ENCODE data around the gene ADAP1. TPM values are rescaled to one million over a fixed set of nuclear protein-coding genes. Genes with fewer than 3 reads are reported as not detected.
A peak's percentile ranks its signal among the peaks of the same experiment; 100 is the strongest.
"Not testable (repeated sequence)": the region's sequence is repeated elsewhere in the genome, so short reads cannot be mapped to it uniquely, and the experiment has no call there.

The ADAP1 gene
- total and polyA plus RNA-seq, 12 donors = 2.3 to 14.9 (median 9.7) TPM

- peak in 6 of 8 donors; percentile 25 to 72 (median 55) for ATAC-seq
- no peaks in the 10 kb centered on the region for H3K9me3 ChIP-seq
- peak overlapping the region in 1 of 10 donors; percentile 53 for H3K27ac ChIP-seq
- intact Hi-C loops (cut with DNase I) = no loop called here
- H3K4me3 ChIP-seq = no peak overlapping the region
- no peak for TF ChIP-seq CTCF (IDR thresholded peaks at IDR 0.05)
- DNase-seq = peak in 1 of 2 donors; percentile 27
- peaks cover 0 to 13% (median 0%) of the 10 kb centered on the region in 7 donors for H3K27me3 ChIP-seq
- no peaks in the 10 kb centered on the region for H3K36me3 ChIP-seq
- H3K4me1 ChIP-seq = peaks cover 0 to 69% (median 9%) of the 10 kb centered on the region in 9 donors
- 45 to 50% methylated on average over 24 of the region's 24 CpGs for WGBS, 2 donors
Observed at GRCh38 chr7:924541-925231, 29.8 kb downstream of the ADAP1 start.

- intact Hi-C loops (cut with DNase I); H3K9me3 ChIP-seq; ATAC-seq; H3K27ac ChIP-seq; DNase-seq; H3K36me3 ChIP-seq: not testable (repeated sequence)
- Histone ChIP-seq H3K4me1 (peaks cover 0 to 63% (median 9%) of the 10 kb centered on the region in 9 donors), H3K27me3 (peaks cover 0 to 13% (median 0%) of the 10 kb centered on the region in 7 donors), H3K4me3 (peak overlapping the region in 1 of 10 donors; percentile 47)
- WGBS, 2 donors = 76 to 83% methylated on average over 11 to 18 of the region's 25 CpGs
Observed at GRCh38 chr7:924042-924441, 30.4 kb downstream of the ADAP1 start.

- Histone ChIP-seq H3K27me3 (peaks cover 0 to 13% (median 0%) of the 10 kb centered on the region in 7 donors), H3K36me3 (no peaks in the 10 kb centered on the region), H3K27ac (peak overlapping the region in 6 of 10 donors; percentile 4 to 93 (median 14)), H3K4me1 (peaks cover 0 to 56% (median 9%) of the 10 kb centered on the region in 9 donors), H3K9me3 (no peaks in the 10 kb centered on the region), H3K4me3 (peak overlapping the region in 3 of 10 donors; percentile 1 to 47 (median 28))
- DNase-seq (peak; percentile 56 to 60), ATAC-seq (peak; percentile 5 to 80 (median 68))
- intact Hi-C loops (cut with DNase I) = no loop called here
- WGBS, 2 donors = 56 to 70% methylated on average over 40 of the region's 40 CpGs
- no peak for TF ChIP-seq CTCF (IDR thresholded peaks at IDR 0.05)
Observed at GRCh38 chr7:923108-924041, 31.1 kb downstream of the ADAP1 start.

- no peak for TF ChIP-seq CTCF (IDR thresholded peaks at IDR 0.05)
- Histone ChIP-seq H3K4me3 (peak overlapping the region in 2 of 10 donors; percentile 28 to 47), H3K27ac (peak overlapping the region in 1 of 10 donors; percentile 93), H3K9me3 (no peaks in the 10 kb centered on the region), H3K4me1 (peaks cover 0 to 50% (median 9%) of the 10 kb centered on the region in 9 donors), H3K36me3 (no peaks in the 10 kb centered on the region), H3K27me3 (peaks cover 0 to 13% (median 0%) of the 10 kb centered on the region in 7 donors)
- intact Hi-C loops (cut with DNase I) = no loop called here
- no peak for DNase-seq
- 66 to 75% methylated on average over 29 of the region's 29 CpGs for WGBS, 2 donors
- peak in 1 of 8 donors; percentile 4 for ATAC-seq
Observed at GRCh38 chr7:922334-923107, 32.0 kb downstream of the ADAP1 start.

All from heart right ventricle (tissue), 16 donors.